ENCODE measurements around the gene SLC26A9. TPM values are rescaled to one million over a fixed set of nuclear protein-coding genes. Genes with fewer than 3 reads are reported as not detected.

SLC26A9 gene
- total and polyA plus RNA-seq, 8 donors: 4.1 to 42.5 (median 6.8) TPM

GRCh38 chr1:205950826-205951549 is 7.7 kb upstream of the SLC26A9 start:
- no peak overlapping the region for H3K4me3 ChIP-seq
- ATAC-seq: no peak
- intact Hi-C loops (cut with DNase I): no loop called here
- no peak for TF ChIP-seq CTCF (IDR thresholded peaks at IDR 0.05)
- no peaks in the 10 kb centered on the region for H3K9me3 ChIP-seq
- no peak overlapping the region for H3K27ac ChIP-seq
- H3K36me3 ChIP-seq: no peaks in the 10 kb centered on the region
- peaks cover 4 to 17% of the 10 kb centered on the region in 2 donors for H3K4me1 ChIP-seq
- DNase-seq: no peak
- no peaks in the 10 kb centered on the region for H3K27me3 ChIP-seq

DNA sequence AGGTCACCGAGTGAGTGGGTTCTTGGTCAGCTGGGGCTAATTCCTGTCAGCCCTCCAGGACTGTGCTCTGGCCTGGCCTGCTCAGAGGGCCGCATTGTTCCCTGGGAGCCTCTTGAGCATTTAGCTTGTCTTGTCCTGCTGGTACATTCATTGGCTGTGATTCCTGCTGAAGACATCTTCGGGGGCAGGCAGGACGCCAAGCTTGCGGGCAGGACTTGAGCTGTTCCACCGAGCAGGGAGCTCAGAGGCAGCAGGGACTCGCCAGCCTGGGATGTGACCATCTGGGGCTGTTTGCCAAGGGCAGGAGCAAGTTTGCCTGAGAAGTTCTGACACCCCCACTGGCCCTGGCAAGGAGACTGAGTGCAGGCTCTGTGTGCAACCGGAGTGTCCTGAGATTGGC is 7.0 kb upstream of the SLC26A9 start:
- TF ChIP-seq CTCF (IDR thresholded peaks at IDR 0.05): no peak
- Histone ChIP-seq H3K4me1 (peaks cover 4 to 17% of the 10 kb centered on the region in 2 donors), H3K4me3 (no peak overlapping the region), H3K27me3 (no peaks in the 10 kb centered on the region), H3K36me3 (no peaks in the 10 kb centered on the region), H3K9me3 (no peaks in the 10 kb centered on the region), H3K27ac (no peak overlapping the region)
- DNase-seq: no peak
- intact Hi-C loops (cut with DNase I): no loop called here
- ATAC-seq: peak; percentile 7

- intact Hi-C loops (cut with DNase I): no loop called here
- DNase-seq (no peak), ATAC-seq (no peak)
These were observed 6.5 kb upstream of the SLC26A9 start for GRCh38 chr1:205949753-205950152.

GRCh38 chr1:205948886-205949285 is 5.6 kb upstream of the SLC26A9 start:
- DNase-seq (no peak), ATAC-seq (no peak)
- intact Hi-C loops (cut with DNase I): no loop called here
- no peak overlapping the region for H3K4me3 ChIP-seq
- TF ChIP-seq CTCF (IDR thresholded peaks at IDR 0.05): no peak
- no peaks in the 10 kb centered on the region for H3K9me3 ChIP-seq
- H3K27ac ChIP-seq: no peak overlapping the region
- peaks cover 4 to 17% of the 10 kb centered on the region in 2 donors for H3K4me1 ChIP-seq
- H3K36me3 ChIP-seq: no peaks in the 10 kb centered on the region
- H3K27me3 ChIP-seq: peaks cover 0 to 13% of the 10 kb centered on the region in 2 donors

More at GRCh38 chr1:205949753-205950152, 6.5 kb upstream of the SLC26A9 start:
- Histone ChIP-seq H3K9me3 (no peaks in the 10 kb centered on the region), H3K4me3 (no peak overlapping the region), H3K4me1 (peaks cover 4 to 17% of the 10 kb centered on the region in 2 donors), H3K27ac (no peak overlapping the region), H3K27me3 (peaks cover 0 to 4% of the 10 kb centered on the region in 2 donors), H3K36me3 (no peaks in the 10 kb centered on the region)
- no peak for TF ChIP-seq CTCF (IDR thresholded peaks at IDR 0.05)

DNA sequence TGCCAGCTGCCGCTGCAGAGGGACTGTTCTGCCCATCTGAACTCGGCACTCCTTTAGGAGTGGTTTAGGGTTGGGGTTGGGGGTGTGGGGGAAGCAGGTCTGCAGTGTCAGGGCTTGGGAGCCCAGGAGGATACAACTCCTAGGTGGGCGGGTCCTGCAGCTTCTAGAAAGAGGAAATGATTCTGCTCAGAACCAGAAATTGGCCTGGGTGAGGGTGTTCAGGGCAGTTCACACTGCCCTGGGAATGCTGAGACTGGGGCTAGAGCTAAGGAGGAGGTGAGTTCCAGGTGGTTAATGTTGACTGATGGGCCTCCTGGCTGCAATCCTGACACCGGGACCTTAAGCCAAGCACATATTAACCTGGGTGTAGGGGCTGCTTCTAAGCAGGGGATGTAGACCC is 4.8 kb upstream of the SLC26A9 start:
- ATAC-seq (no peak), DNase-seq (no peak)
- Histone ChIP-seq H3K4me1 (peaks cover 4 to 17% of the 10 kb centered on the region in 2 donors), H3K4me3 (no peak overlapping the region), H3K36me3 (no peaks in the 10 kb centered on the region), H3K27me3 (peaks cover 0 to 21% of the 10 kb centered on the region in 2 donors), H3K27ac (no peak overlapping the region), H3K9me3 (no peaks in the 10 kb centered on the region)
- intact Hi-C loops (cut with DNase I): no loop called here
- TF ChIP-seq CTCF (IDR thresholded peaks at IDR 0.05): no peak

All from left lung (tissue), 10 donors.